GM23338 (cell line): ENCODE measurements around the gene ASB14. TPM values are rescaled to one million over a fixed set of nuclear protein-coding genes. Genes with fewer than 3 reads are reported as not detected.

Source experiments
- ATAC-seq: fragments of 200-7000 bp; cut with Tn5 transposase; 3 replicates; pipeline ENCODE4 v1.9.1; 2020
- DNase-seq: peaks from one replicate; pipeline ENCODE4 v3.0.0-alpha.2; 2015; ENCODE audit warnings: low spot score
- H2AFZ ChIP-seq: fragments of 200-600 bp; sonication (generic); 2 replicates; pipeline ENCODE4 v1.8.0; 2016; ENCODE audit warnings: antibody characterized with exemption, mild to moderate bottlenecking, moderate library complexity
- H3F3A ChIP-seq: fragments of 200-600 bp; sonication (generic); replicated peaks from 2 replicates; pipeline ENCODE4 v1.8.0; 2017; ENCODE audit warnings: antibody characterized with exemption, mixed run types, low read depth
- H3K27ac ChIP-seq: fragments of 200-600 bp; sonication (generic); 2 replicates; pipeline ENCODE4 v1.6.1; 2016; ENCODE audit warnings: low read depth
- H3K27me3 ChIP-seq: fragments of 200-600 bp; sonication (generic); 2 replicates; pipeline ENCODE4 v1.8.0; 2016; ENCODE audit warnings: mild to moderate bottlenecking, mixed run types, moderate library complexity; ENCODE audit not compliant: insufficient read depth
- H3K36me3 ChIP-seq: fragments of 200-600 bp; sonication (generic); 2 replicates; pipeline ENCODE4 v1.8.0; 2016; ENCODE audit warnings: mild to moderate bottlenecking; ENCODE audit not compliant: insufficient read depth
- H3K4me1 ChIP-seq: fragments of 200-600 bp; sonication (generic); 2 replicates; pipeline ENCODE4 v1.8.0; 2016; ENCODE audit warnings: mild to moderate bottlenecking, moderate library complexity; ENCODE audit not compliant: insufficient read depth
- H3K4me2 ChIP-seq: fragments of 200-600 bp; sonication (generic); 2 replicates; pipeline ENCODE4 v1.7.1; 2017; ENCODE audit warnings: mixed run types
- H3K4me3 ChIP-seq: fragments of 200-600 bp; sonication (generic); 2 replicates; pipeline ENCODE4 v1.6.1; 2016; ENCODE audit warnings: mixed run types
- H3K79me2 ChIP-seq: fragments of 200-600 bp; sonication (generic); replicated peaks from 2 replicates; pipeline ENCODE4 v1.8.0; 2017; ENCODE audit warnings: mild to moderate bottlenecking; ENCODE audit not compliant: insufficient read depth
- H3K9me2 ChIP-seq: fragments of 200-600 bp; sonication (generic); 2 replicates; pipeline ENCODE4 v1.8.0; 2017; ENCODE audit not compliant: insufficient read depth
- H4K20me1 ChIP-seq: fragments of 200-600 bp; sonication (generic); replicated peaks from 2 replicates; pipeline ENCODE4 v1.8.0; 2017; ENCODE audit warnings: mild to moderate bottlenecking; ENCODE audit not compliant: insufficient read depth
- H3K27ac Mint-ChIP-seq: 2 replicates; pipeline ENCODE4 v1.8.0; 2020; ENCODE audit warnings: inconsistent platforms, mild to moderate bottlenecking, moderate library complexity, mixed read lengths
- H3K27me3 Mint-ChIP-seq: 3 replicates; pipeline ENCODE4 v1.8.0; 2022; ENCODE audit warnings: low read depth, mild to moderate bottlenecking, moderate library complexity, mixed read lengths, inconsistent platforms; ENCODE audit not compliant: insufficient read depth, poor library complexity
- H3K36me3 Mint-ChIP-seq: 3 replicates; pipeline ENCODE4 v1.8.0; 2021; ENCODE audit warnings: low read depth, mild to moderate bottlenecking, inconsistent platforms, moderate library complexity, mixed read lengths
- H3K4me1 Mint-ChIP-seq: 3 replicates; pipeline ENCODE4 v1.8.0; 2020; ENCODE audit warnings: mild to moderate bottlenecking, inconsistent platforms, mixed read lengths
- H3K4me3 Mint-ChIP-seq: 3 replicates; pipeline ENCODE4 v1.8.0; 2021; ENCODE audit warnings: moderate library complexity, mild to moderate bottlenecking, inconsistent platforms, mixed read lengths
- H3K9me3 Mint-ChIP-seq: 3 replicates; pipeline ENCODE4 v1.8.0; 2020; ENCODE audit warnings: moderate library complexity, mild to moderate bottlenecking, inconsistent platforms, mixed read lengths
- CREB1 ChIP-seq: fragments of 250-450 bp; sonication (Bioruptor Pico); IDR thresholded peaks from 2 replicates; pipeline ENCODE4 v1.5.0; 2020; ENCODE audit warnings: low read depth, mild to moderate bottlenecking, moderate library complexity
- EZH2 ChIP-seq: fragments of 200-600 bp; sonication (generic); IDR thresholded peaks from one replicate; pipeline ENCODE4 v1.8.0; 2017; ENCODE audit warnings: antibody characterized with exemption, mild to moderate bottlenecking, low read depth; ENCODE audit not compliant: unreplicated experiment
- JUNB ChIP-seq: IDR thresholded peaks from one replicate; pipeline ENCODE4 v1.6.1; 2016; ENCODE audit warnings: antibody characterized with exemption; ENCODE audit not compliant: unreplicated experiment
- NANOG ChIP-seq: IDR thresholded peaks from 2 replicates; pipeline ENCODE4 v1.6.1; 2016; ENCODE audit warnings: antibody characterized with exemption, borderline replicate concordance
- POLR2AphosphoS5 ChIP-seq: IDR thresholded peaks from 2 replicates; pipeline ENCODE4 v1.6.1; 2016; ENCODE audit warnings: antibody characterized with exemption, low read depth
- STAT1 ChIP-seq: IDR thresholded peaks from one replicate; pipeline ENCODE4 v1.6.1; 2016; ENCODE audit warnings: antibody characterized with exemption; ENCODE audit not compliant: unreplicated experiment
- ZNF114 ChIP-seq: fragments of 250-450 bp; sonication (Bioruptor Pico); IDR thresholded peaks from 2 replicates; pipeline ENCODE4 v1.5.0; 2020; ENCODE audit warnings: mild to moderate bottlenecking, moderate library complexity
- ZNF331 ChIP-seq: fragments of 250-450 bp; sonication (Bioruptor Pico); IDR thresholded peaks from 2 replicates; pipeline ENCODE4 v1.5.0; 2020; ENCODE audit warnings: low read depth, mild to moderate bottlenecking, moderate library complexity
- polyA plus RNA-seq: library from polyadenylated mRNA; unstranded; fragments of >200 nt; fragmentation: Nextera tagmentation; extraction: Ambion mirVana; gene quantifications from 2 replicates; pipeline ENCODE4 v1.2.1, GENCODE V29; 2016
- total RNA-seq: library from RNA; depleted of rRNA; stranded (reverse); fragments of >200 nt; shearing (Covaris generic); gene quantifications from 2 replicates; pipeline ENCODE4 v1.2.3, GENCODE V29; 2014
- TF ChIP-seq, protein P1 (sequence below): IDR thresholded peaks from one replicate; pipeline ENCODE4 v1.6.1; 2018; ENCODE audit warnings: antibody characterized with exemption; ENCODE audit not compliant: unreplicated experiment
- TF ChIP-seq, protein P2 (sequence below), 2 experiments: fragments of 200-600 bp in 1 of 2; sonication (generic) in 1 of 2; conservative IDR thresholded peaks; 2 replicates each; pipeline versions ENCODE4 v1.5.1 to v1.6.1; 2016 to 2017; ENCODE audit warnings: antibody characterized with exemption in 2 of 2, low read depth in 2 of 2, mild to moderate bottlenecking in 2 of 2, moderate library complexity in 1 of 2

The ASB14 gene
- total and polyA plus RNA-seq, 2 experiments from 2014 or later, result 0.87 TPM; not detected in 1

DNA sequence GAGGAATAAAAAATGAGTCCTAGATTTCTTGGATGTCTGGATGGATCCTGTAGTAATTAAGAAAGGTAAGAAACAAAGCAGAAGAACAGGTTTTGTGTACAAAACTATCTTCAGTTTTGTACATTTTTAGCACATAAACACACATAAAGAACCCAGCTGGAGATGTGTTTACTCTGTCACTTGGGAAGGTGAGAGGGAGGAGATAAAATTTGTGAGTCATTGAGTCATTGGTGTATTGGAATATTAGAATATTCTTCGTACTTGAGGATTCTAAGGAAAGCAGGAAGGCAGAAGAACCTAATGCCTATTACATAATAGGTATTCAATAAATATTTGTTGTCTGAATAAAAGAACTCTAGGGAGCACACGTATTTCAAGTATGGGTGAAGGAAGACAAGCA is 47.5 kb downstream of the ASB14 start:
- H2AFZ ChIP-seq, result no peak overlapping the region
- Mint-ChIP-seq H3K36me3 (peaks cover 14% of the 10 kb centered on the region; the same call in 2 of the 3 replicates), H3K4me1 (no peaks in the 10 kb centered on the region), H3K27me3 (no peaks in the 10 kb centered on the region), H3K27ac (no peak overlapping the region), H3K9me3 (no peaks in the 10 kb centered on the region), H3K4me3 (no peak overlapping the region)
- H3K27me3 ChIP-seq, result no peaks in the 10 kb centered on the region
- no peaks in the 10 kb centered on the region for H3K4me1 ChIP-seq
- H3K4me3 ChIP-seq, result no peak overlapping the region
- no peaks in the 10 kb centered on the region for H3K9me2 ChIP-seq
- H3K4me2 ChIP-seq, result no peak overlapping the region
- TF ChIP-seq ZNF331 (CRISPR knock-in tag), result no peak
- TF ChIP-seq CREB1, result no peak
- no peak for TF ChIP-seq EZH2
- TF ChIP-seq, protein P1, sequence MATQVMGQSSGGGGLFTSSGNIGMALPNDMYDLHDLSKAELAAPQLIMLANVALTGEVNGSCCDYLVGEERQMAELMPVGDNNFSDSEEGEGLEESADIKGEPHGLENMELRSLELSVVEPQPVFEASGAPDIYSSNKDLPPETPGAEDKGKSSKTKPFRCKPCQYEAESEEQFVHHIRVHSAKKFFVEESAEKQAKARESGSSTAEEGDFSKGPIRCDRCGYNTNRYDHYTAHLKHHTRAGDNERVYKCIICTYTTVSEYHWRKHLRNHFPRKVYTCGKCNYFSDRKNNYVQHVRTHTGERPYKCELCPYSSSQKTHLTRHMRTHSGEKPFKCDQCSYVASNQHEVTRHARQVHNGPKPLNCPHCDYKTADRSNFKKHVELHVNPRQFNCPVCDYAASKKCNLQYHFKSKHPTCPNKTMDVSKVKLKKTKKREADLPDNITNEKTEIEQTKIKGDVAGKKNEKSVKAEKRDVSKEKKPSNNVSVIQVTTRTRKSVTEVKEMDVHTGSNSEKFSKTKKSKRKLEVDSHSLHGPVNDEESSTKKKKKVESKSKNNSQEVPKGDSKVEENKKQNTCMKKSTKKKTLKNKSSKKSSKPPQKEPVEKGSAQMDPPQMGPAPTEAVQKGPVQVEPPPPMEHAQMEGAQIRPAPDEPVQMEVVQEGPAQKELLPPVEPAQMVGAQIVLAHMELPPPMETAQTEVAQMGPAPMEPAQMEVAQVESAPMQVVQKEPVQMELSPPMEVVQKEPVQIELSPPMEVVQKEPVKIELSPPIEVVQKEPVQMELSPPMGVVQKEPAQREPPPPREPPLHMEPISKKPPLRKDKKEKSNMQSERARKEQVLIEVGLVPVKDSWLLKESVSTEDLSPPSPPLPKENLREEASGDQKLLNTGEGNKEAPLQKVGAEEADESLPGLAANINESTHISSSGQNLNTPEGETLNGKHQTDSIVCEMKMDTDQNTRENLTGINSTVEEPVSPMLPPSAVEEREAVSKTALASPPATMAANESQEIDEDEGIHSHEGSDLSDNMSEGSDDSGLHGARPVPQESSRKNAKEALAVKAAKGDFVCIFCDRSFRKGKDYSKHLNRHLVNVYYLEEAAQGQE, result no peak
- TF ChIP-seq NANOG, result no peak
- no peak for TF ChIP-seq JUNB
- no peak for TF ChIP-seq STAT1
- H3F3A ChIP-seq, result no peaks in the 10 kb centered on the region
- no peaks in the 10 kb centered on the region for H3K79me2 ChIP-seq
- H4K20me1 ChIP-seq, result no peaks in the 10 kb centered on the region
- DNase-seq, result no peak
- no peak for ATAC-seq
- H3K27ac ChIP-seq, result no peak overlapping the region
- H3K36me3 ChIP-seq, result peaks cover 16% of the 10 kb centered on the region

DNA sequence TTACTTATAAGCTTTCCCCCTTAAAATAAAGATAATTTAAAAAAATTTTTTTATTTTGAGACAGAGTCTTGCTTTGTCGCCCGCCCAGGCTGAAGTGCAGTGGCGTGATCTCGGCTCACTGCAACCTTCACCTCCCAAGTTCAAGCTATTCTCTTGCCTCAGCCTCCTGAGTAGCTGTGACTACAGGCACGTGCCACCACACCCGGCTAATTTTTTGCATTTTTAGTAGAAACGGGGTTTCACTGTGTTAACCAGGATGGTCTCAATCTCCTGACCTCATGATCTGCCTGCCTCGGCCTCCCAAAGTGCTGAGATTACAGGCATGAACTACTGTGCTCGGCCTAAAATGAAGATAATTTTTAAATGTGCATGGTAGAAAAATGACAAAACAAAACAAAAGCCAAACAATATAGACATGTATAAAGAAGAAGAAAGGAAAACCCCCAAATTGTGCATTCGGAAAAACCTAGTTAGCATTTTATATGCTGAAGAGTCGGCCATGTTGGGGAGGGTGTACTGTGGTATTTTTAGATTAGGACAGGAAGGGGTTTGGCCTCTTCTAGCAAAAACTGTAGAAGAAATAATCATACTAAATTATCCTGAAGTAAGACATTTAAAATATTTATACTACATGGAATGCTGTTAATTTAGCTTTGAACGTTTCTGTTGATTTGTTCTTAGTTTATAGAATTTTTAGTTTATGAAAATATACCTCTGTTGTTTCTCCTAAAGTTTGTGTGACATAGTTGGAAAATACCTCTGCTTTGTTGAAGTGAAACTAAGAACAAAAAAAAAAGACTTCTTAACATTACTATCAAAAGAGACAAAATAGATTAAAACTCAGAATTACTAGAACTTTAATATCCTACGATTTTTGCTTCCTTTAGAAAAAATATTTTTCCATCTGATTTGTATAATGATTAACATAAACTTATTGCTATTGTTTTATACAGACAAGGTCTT is 57.6 kb downstream of the ASB14 start:
- H3K4me2 ChIP-seq, result no peak overlapping the region
- no peaks in the 10 kb centered on the region for H4K20me1 ChIP-seq
- peaks cover 45% of the 10 kb centered on the region for H3K79me2 ChIP-seq
- no peak overlapping the region for H3K4me3 ChIP-seq
- Mint-ChIP-seq H3K27me3 (peaks cover 2% of the 10 kb centered on the region), H3K36me3 (peaks cover 17% of the 10 kb centered on the region), H3K4me1 (no peaks in the 10 kb centered on the region), H3K9me3 (no peaks in the 10 kb centered on the region), H3K27ac (no peak overlapping the region), H3K4me3 (no peak overlapping the region)
- DNase-seq (no peak), ATAC-seq (no peak)
- H3F3A ChIP-seq, result no peaks in the 10 kb centered on the region
- H3K9me2 ChIP-seq, result no peaks in the 10 kb centered on the region
- no peaks in the 10 kb centered on the region for H3K27me3 ChIP-seq
- H3K27ac ChIP-seq, result no peak overlapping the region
- no peak overlapping the region for H2AFZ ChIP-seq
- no peaks in the 10 kb centered on the region for H3K36me3 ChIP-seq
- no peaks in the 10 kb centered on the region for H3K4me1 ChIP-seq
- TF ChIP-seq, protein P2, sequence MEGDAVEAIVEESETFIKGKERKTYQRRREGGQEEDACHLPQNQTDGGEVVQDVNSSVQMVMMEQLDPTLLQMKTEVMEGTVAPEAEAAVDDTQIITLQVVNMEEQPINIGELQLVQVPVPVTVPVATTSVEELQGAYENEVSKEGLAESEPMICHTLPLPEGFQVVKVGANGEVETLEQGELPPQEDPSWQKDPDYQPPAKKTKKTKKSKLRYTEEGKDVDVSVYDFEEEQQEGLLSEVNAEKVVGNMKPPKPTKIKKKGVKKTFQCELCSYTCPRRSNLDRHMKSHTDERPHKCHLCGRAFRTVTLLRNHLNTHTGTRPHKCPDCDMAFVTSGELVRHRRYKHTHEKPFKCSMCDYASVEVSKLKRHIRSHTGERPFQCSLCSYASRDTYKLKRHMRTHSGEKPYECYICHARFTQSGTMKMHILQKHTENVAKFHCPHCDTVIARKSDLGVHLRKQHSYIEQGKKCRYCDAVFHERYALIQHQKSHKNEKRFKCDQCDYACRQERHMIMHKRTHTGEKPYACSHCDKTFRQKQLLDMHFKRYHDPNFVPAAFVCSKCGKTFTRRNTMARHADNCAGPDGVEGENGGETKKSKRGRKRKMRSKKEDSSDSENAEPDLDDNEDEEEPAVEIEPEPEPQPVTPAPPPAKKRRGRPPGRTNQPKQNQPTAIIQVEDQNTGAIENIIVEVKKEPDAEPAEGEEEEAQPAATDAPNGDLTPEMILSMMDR (conservative IDR thresholded peaks at IDR 0.05; ENCODE audit: low read depth in 2 of 2), result no peak
- TF ChIP-seq STAT1, result no peak
- TF ChIP-seq, protein P1, result no peak
- TF ChIP-seq POLR2AphosphoS5, result no peak
- TF ChIP-seq EZH2, result no peak
- no peak for TF ChIP-seq CREB1
- no peak for TF ChIP-seq ZNF114 (CRISPR knock-in tag)
